CD14-positive monocyte (primary cell): ENCODE results near the gene SUMO3. TPM values are rescaled to one million over a fixed set of nuclear protein-coding genes. Genes with fewer than 3 reads are reported as not detected.

Source experiments
- DNase-seq, 3 donors: peaks; one replicate each; pipeline ENCODE4 v3.0.0-alpha.2; 2011 to 2022
- H2AFZ ChIP-seq: 2 replicates; pipeline ENCODE4 v1.6.0; 2012; ENCODE audit warnings: mild to moderate bottlenecking, low read depth, low read length, inconsistent platforms; ENCODE audit not compliant: insufficient read depth, poor library complexity, severe bottlenecking
- H3K27ac ChIP-seq, 2 donors: 1 replicate in 1 of 2; 2 replicates in 1 of 2; pipeline ENCODE4 v1.5.1; 2012 to 2013; ENCODE audit warnings: low read length in 2 of 2, control low read depth in 1 of 2, inconsistent platforms in 1 of 2, low read depth in 1 of 2, mild to moderate bottlenecking in 1 of 2
- H3K27me3 ChIP-seq, 2 donors: one replicate each; pipeline versions ENCODE4 v1.6.0 to v1.6.1; 2011 to 2013; ENCODE audit warnings: low read length in 2 of 2; ENCODE audit not compliant: control insufficient read depth in 2 of 2, insufficient read depth in 2 of 2
- H3K36me3 ChIP-seq, 2 donors: replicated peaks in 1 of 2; 1 replicate in 1 of 2; 2 replicates in 1 of 2; pipeline versions ENCODE4 v1.5.1 to v1.6.1; 2012 to 2013; ENCODE audit warnings: low read length in 2 of 2, control low read depth in 1 of 2, inconsistent platforms in 1 of 2, mild to moderate bottlenecking in 1 of 2; ENCODE audit not compliant: insufficient read depth in 2 of 2, control insufficient read depth in 1 of 2
- H3K4me1 ChIP-seq, 2 donors: 1 replicate in 1 of 2; 2 replicates in 1 of 2; pipeline versions ENCODE4 v1.5.1 to v1.6.1; 2012 to 2013; ENCODE audit warnings: low read length in 2 of 2, control low read depth in 1 of 2, inconsistent platforms in 1 of 2, mild to moderate bottlenecking in 1 of 2, moderate library complexity in 1 of 2; ENCODE audit not compliant: insufficient read depth in 2 of 2, control insufficient read depth in 1 of 2
- H3K4me2 ChIP-seq: replicated peaks from 2 replicates; pipeline ENCODE3; 2012; ENCODE audit warnings: low read length, moderate library complexity, mild to moderate bottlenecking; ENCODE audit not compliant: poor library complexity, severe bottlenecking; ENCODE audit errors: extremely low read depth
- H3K4me3 ChIP-seq, 3 experiments: fragments of 200-600 bp in 1 of 3; sonication (generic) in 1 of 3; replicated peaks in 1 of 3; 1 replicate in 2 of 3; 2 replicates in 1 of 3; pipeline ENCODE4 v1.5.1; 2011 to 2013; ENCODE audit warnings: low read length in 3 of 3, mild to moderate bottlenecking in 3 of 3, control low read depth in 2 of 3, low read depth in 2 of 3, inconsistent platforms in 1 of 3, moderate library complexity in 1 of 3
- H3K79me2 ChIP-seq: 2 replicates; pipeline ENCODE4 v1.6.0; 2012; ENCODE audit warnings: mild to moderate bottlenecking, control low read depth, inconsistent platforms, low read length, moderate library complexity; ENCODE audit not compliant: insufficient read depth
- H3K9ac ChIP-seq: 2 replicates; pipeline ENCODE4 v1.6.0; 2017; ENCODE audit warnings: low read length, mild to moderate bottlenecking; ENCODE audit not compliant: insufficient read depth, poor library complexity, severe bottlenecking
- H3K9me3 ChIP-seq, 2 donors: replicated peaks in 1 of 2; 1 replicate in 1 of 2; 2 replicates in 1 of 2; pipeline versions ENCODE4 v1.5.1 to v1.6.1; 2012 to 2013; ENCODE audit warnings: low read length in 2 of 2, control low read depth in 1 of 2; ENCODE audit not compliant: control insufficient read depth in 1 of 2, insufficient read depth in 1 of 2
- H4K20me1 ChIP-seq: 2 replicates; pipeline ENCODE4 v1.6.0; 2012; ENCODE audit warnings: mild to moderate bottlenecking, low read length, control low read depth, moderate library complexity; ENCODE audit not compliant: insufficient read depth
- H3K27ac Mint-ChIP-seq, 7 donors: one replicate each; pipeline ENCODE4 v1.8.0; 2020; ENCODE audit warnings: mild to moderate bottlenecking in 7 of 7, mixed read lengths in 7 of 7, moderate library complexity in 6 of 7, inconsistent platforms in 2 of 7
- H3K27me3 Mint-ChIP-seq, 3 donors: one replicate each; pipeline ENCODE4 v1.8.0; 2021 to 2022; ENCODE audit warnings: low read depth in 3 of 3, mild to moderate bottlenecking in 3 of 3, mixed read lengths in 3 of 3, moderate library complexity in 3 of 3, inconsistent platforms in 1 of 3
- H3K36me3 Mint-ChIP-seq, 2 donors: one replicate each; pipeline ENCODE4 v1.8.0; 2020; ENCODE audit warnings: mixed read lengths in 2 of 2, inconsistent platforms in 1 of 2, mild to moderate bottlenecking in 1 of 2
- H3K4me1 Mint-ChIP-seq: one replicate; pipeline ENCODE4 v1.8.0; 2020; ENCODE audit warnings: mild to moderate bottlenecking, mixed read lengths
- H3K4me3 Mint-ChIP-seq, 2 donors: one replicate each; pipeline ENCODE4 v1.8.0; 2020; ENCODE audit warnings: mild to moderate bottlenecking in 2 of 2, mixed read lengths in 2 of 2, moderate library complexity in 1 of 2
- H3K9me3 Mint-ChIP-seq, 7 donors: one replicate each; pipeline ENCODE4 v1.8.0; 2020 to 2022; ENCODE audit warnings: mixed read lengths in 7 of 7, mild to moderate bottlenecking in 6 of 7, moderate library complexity in 6 of 7, inconsistent platforms in 2 of 7
- CTCF ChIP-seq: fragments of 200-600 bp; IDR thresholded peaks from one replicate; pipeline ENCODE4 v1.8.0; 2022; ENCODE audit warnings: antibody characterized with exemption, mild to moderate bottlenecking
- WGBS: methylation state at CpG from one replicate; pipeline ENCODE4 v1.1.5; 2013; ENCODE audit warnings: missing lambda C conversion rate; ENCODE audit not compliant: insufficient coverage; 5-methylcytosine and 5-hydroxymethylcytosine counted together
- intact Hi-C, 2 donors: fragments of 100-400 bp; cut with micrococcal nuclease; formaldehyde crosslinking; loops; one replicate each; pipeline versions ENCODE4 v1.15.0 to v1.15.1; 2023
- polyA plus RNA-seq, 3 donors: library from polyadenylated mRNA; depleted of rRNA in 1 of 3; unstranded in 2 of 3; stranded (reverse) in 1 of 3; fragments of 300-500 nt in 2 of 3; fragments of >200 nt in 1 of 3; fragmentation: Illumina TruSeq in 2 of 3; gene quantifications; 1 replicate in 2 of 3; 2 replicates in 1 of 3; pipeline ENCODE4 v1.2.3, GENCODE V29; 2012 to 2021

The SUMO3 gene
- polyA plus RNA-seq, 3 donors: 70.9 to 112 (median 109) TPM

GRCh38 chr21:44797775-44798174, 20.1 kb downstream of the SUMO3 start:
- Mint-ChIP-seq H3K4me3 (no peak overlapping the region), H3K36me3 (peaks cover 29 to 39% of the 10 kb centered on the region in 2 donors), H3K9me3 (peaks cover 0 to 2% (median 0%) of the 10 kb centered on the region in 7 donors), H3K27me3 (no peaks in the 10 kb centered on the region), H3K4me1 (peaks cover 32% of the 10 kb centered on the region), H3K27ac (no peak overlapping the region)
- Histone ChIP-seq H4K20me1 (peaks cover 54% of the 10 kb centered on the region), H3K4me2 (no peak overlapping the region), H3K27me3 (no peaks in the 10 kb centered on the region), H3K9ac (no peak overlapping the region), H3K4me1 (peaks cover 22 to 31% of the 10 kb centered on the region in 2 donors), H3K79me2 (peaks cover 86% of the 10 kb centered on the region), H3K4me3 (no peak overlapping the region), H3K9me3 (no peaks in the 10 kb centered on the region), H3K36me3 (peaks cover 5 to 38% of the 10 kb centered on the region in 2 donors), H3K27ac (no peak overlapping the region), H2AFZ (no peak overlapping the region)
- no CpG with 5 or more reads among the region's 2 CpGs for WGBS
- no peak for DNase-seq
- intact Hi-C loops: no loop called here
- TF ChIP-seq CTCF: no peak

GRCh38 chr21:44795342-44795741, 22.5 kb downstream of the SUMO3 start:
- no peak for DNase-seq
- Histone ChIP-seq H2AFZ (no peak overlapping the region), H4K20me1 (peaks cover 63% of the 10 kb centered on the region), H3K36me3 (peaks cover 8 to 49% of the 10 kb centered on the region in 2 donors), H3K9me3 (no peaks in the 10 kb centered on the region), H3K27ac (no peak overlapping the region), H3K9ac (no peak overlapping the region), H3K27me3 (no peaks in the 10 kb centered on the region), H3K4me1 (peaks cover 5 to 10% of the 10 kb centered on the region in 2 donors), H3K4me3 (no peak overlapping the region), H3K79me2 (peaks cover 93% of the 10 kb centered on the region), H3K4me2 (no peak overlapping the region)
- peaks cover 0 to 2% (median 0%) of the 10 kb centered on the region in 7 donors for H3K9me3 Mint-ChIP-seq
- no peak for TF ChIP-seq CTCF
- H3K27me3 Mint-ChIP-seq: no peaks in the 10 kb centered on the region
- H3K27ac Mint-ChIP-seq: no peak overlapping the region
- H3K36me3 Mint-ChIP-seq: peaks cover 44 to 51% of the 10 kb centered on the region in 2 donors
- no CpG with 5 or more reads among the region's 11 CpGs for WGBS
- H3K4me3 Mint-ChIP-seq: no peak overlapping the region
- peaks cover 25% of the 10 kb centered on the region for H3K4me1 Mint-ChIP-seq
- intact Hi-C loops: no loop called here
